Epidermal melanocyte (primary cell): ENCODE results near the gene VWA8.

ENCODE experiments used
- DNase-seq: peaks from one replicate; pipeline ENCODE4 v3.0.0; 2011; ENCODE audit warnings: low spot score; ENCODE audit not compliant: insufficient read length

VWA8 gene

DNA sequence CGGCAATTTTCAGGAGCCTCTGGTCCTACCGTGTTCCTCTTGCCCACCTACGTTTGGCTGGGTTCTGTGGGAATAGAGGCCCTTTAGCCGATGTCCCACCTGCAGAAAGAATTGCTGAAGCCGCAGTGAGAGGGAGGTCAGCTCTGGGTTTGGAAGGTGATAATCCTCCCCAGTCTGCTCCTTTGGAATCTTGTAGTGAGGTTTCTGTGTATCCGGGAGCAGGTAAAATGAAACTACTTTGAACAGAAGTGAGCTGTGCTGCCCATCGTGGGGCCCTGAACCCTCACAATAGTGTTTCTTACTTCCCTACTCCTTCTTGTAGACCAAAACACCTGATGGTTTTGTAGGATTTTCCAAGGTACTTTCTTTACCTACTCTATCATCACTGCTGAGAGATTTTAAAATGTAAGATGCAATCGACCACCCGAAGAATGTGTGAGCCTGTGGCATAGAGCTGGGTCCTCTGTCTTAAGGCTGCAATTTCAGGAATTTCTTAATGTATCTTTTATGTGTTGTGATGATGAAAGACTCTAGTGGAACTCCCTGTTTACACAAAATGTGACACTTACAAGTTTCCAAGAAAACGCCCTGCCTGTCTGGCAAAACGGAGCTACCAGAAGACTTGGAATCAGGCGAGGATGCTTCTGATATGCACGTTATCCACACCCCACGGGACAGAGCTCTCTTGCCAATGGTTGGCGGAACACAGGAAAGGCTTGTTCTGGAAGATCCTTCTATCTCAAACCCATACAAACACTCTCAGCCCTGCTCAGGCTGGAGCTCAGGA, 427.4 kb downstream of the VWA8 start:
- DNase-seq: no peak

DNA sequence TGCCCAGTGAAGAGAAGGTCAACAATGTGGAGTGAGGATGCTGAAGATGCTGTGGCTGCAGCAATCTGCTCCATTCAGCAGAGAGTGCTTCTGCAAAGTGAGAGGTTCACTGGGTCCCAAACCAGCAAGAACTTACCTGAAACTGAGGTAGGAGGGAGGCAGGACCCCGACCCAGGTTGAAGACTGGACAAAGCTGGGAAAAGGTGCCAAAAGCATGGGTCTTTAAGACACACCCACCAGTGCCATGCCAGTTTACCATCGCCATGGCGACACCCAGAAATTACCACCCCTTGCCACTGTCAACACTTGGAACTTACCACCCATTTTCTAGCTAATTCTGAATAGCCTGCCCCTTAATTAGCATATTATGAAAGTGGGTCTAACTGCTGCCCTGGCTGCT, 432.9 kb downstream of the VWA8 start:
- DNase-seq: no peak

DNA sequence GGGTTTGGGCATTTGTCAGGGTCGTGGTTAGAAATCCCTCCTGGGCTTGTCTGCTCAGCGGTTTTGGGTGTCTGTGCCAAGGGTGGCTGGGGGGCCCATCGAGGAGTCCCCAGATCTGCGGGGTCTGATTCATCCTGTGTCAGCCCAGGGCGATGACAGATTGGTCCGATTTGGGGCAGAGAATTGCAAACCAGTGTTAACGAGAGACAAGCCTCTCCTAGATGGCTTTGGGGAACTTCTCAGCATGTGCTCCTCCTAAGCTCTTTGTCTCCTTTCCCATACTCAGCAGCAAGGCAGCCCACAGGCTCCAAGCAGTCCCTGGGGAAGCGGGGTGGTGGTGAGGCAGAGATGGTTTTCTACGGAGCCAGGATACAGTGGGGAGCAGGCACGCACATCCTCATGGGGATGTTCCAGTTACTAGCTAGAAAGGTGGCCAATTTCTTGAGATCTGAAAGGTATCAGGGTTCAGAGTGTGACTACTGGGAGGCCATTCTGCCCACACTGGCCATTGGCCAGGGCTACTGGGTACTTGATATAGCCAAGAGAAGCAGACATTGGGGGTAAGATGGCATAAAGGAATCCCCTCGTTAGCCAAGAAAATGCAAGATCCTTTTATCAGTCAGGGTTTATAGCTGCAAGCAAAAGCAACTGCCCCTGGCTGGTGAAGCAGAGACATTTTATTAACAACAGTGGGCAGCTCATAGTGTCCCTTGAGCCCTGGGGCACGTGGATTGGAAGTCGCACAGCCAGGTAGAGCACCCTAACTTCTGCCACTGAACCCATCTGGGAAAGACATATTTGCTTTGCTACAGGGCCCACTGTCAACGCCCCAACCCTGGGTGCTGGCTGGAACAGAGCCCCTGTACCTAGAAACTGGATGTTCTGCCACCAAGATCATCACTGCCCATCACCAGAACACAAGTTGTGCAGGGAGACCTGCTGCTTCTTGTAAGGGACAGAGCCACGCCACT, 440.0 kb downstream of the VWA8 start:
- DNase-seq: no peak

- DNase-seq: no peak
Observed at GRCh38 chr13:41520016-41520659, 440.8 kb downstream of the VWA8 start.
